Vagina (tissue), 2 donors: ENCODE measurements around the gene PRICKLE2.

ENCODE experiments used
- POLR2A ChIP-seq, 2 donors: fragments of 450-650 bp; IDR thresholded peaks; one replicate each; pipeline ENCODE4 v1.6.1; 2017; ENCODE audit warnings: antibody characterized with exemption in 2 of 2, mild to moderate bottlenecking in 2 of 2, moderate library complexity in 2 of 2
- TF ChIP-seq, protein P1 (sequence below), 3 experiments: fragments of 450-650 bp in 2 of 3; fragments of 200-600 bp in 1 of 3; sonication (generic) in 1 of 3; IDR thresholded peaks; one replicate each; pipeline ENCODE4 v1.5.1; 2017 to 2019; ENCODE audit warnings: antibody characterized with exemption in 3 of 3, mild to moderate bottlenecking in 2 of 3, moderate library complexity in 2 of 3

DNA sequence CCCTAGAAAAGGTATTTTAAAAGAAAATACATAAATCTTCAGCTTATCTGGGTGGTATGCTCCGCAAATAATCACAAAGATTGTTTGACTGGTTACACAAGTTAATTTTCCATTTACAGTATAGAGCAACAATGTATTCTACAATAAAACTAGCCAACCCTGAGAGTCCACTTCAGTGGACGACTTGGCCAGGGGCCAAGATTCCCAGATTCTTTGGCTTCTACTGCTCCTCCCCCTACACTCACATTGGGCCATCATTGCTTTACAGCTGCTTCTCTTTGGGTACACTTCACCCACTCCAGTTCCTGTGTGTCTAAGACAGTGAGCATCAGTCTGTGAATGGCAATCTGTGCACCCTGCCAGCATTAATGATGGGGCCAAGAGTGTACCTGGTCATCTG lies 17.2 kb upstream of the PRICKLE2 start:
- TF ChIP-seq, protein P1, sequence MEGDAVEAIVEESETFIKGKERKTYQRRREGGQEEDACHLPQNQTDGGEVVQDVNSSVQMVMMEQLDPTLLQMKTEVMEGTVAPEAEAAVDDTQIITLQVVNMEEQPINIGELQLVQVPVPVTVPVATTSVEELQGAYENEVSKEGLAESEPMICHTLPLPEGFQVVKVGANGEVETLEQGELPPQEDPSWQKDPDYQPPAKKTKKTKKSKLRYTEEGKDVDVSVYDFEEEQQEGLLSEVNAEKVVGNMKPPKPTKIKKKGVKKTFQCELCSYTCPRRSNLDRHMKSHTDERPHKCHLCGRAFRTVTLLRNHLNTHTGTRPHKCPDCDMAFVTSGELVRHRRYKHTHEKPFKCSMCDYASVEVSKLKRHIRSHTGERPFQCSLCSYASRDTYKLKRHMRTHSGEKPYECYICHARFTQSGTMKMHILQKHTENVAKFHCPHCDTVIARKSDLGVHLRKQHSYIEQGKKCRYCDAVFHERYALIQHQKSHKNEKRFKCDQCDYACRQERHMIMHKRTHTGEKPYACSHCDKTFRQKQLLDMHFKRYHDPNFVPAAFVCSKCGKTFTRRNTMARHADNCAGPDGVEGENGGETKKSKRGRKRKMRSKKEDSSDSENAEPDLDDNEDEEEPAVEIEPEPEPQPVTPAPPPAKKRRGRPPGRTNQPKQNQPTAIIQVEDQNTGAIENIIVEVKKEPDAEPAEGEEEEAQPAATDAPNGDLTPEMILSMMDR (IDR thresholded peaks at IDR 0.05): no peak
- TF ChIP-seq POLR2A (IDR thresholded peaks at IDR 0.05): no peak
